ENCODE data around the gene CCDC141.
A peak's percentile ranks its signal among the peaks of the same experiment; 100 is the strongest.

Gene CCDC141

DNA sequence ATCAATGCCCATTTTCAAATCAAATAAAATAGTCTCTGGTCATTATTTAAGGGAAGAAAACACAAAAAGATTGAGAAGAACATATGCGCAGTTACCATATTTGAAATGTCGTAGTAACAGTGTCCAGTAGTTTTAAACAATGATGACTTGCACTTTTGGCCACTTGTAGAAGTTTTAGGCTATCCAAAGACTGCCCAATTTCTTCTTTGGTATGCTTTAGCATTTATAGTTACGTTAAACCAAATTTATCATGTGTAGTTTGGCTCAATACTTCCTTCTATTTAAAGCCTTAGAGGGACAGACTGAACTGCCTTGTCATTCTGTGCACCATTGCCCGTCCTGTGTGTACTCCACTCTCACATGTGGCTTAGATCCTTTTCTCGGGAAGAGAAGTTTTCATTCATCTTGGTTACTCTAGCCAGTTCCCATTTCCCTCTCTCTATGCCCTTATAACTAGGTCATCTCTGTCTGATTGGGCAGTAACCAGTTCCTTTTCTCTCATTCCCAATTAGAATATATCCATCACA lies 157.9 kb downstream of the CCDC141 start:
- H3K4me3 ChIP-seq (ENCODE audit: low read depth, low read length) = no peak overlapping the region
- TF ChIP-seq, protein P1, sequence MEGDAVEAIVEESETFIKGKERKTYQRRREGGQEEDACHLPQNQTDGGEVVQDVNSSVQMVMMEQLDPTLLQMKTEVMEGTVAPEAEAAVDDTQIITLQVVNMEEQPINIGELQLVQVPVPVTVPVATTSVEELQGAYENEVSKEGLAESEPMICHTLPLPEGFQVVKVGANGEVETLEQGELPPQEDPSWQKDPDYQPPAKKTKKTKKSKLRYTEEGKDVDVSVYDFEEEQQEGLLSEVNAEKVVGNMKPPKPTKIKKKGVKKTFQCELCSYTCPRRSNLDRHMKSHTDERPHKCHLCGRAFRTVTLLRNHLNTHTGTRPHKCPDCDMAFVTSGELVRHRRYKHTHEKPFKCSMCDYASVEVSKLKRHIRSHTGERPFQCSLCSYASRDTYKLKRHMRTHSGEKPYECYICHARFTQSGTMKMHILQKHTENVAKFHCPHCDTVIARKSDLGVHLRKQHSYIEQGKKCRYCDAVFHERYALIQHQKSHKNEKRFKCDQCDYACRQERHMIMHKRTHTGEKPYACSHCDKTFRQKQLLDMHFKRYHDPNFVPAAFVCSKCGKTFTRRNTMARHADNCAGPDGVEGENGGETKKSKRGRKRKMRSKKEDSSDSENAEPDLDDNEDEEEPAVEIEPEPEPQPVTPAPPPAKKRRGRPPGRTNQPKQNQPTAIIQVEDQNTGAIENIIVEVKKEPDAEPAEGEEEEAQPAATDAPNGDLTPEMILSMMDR (IDR thresholded peaks at IDR 0.05; ENCODE audit: low read depth, low read length) = no peak

DNA sequence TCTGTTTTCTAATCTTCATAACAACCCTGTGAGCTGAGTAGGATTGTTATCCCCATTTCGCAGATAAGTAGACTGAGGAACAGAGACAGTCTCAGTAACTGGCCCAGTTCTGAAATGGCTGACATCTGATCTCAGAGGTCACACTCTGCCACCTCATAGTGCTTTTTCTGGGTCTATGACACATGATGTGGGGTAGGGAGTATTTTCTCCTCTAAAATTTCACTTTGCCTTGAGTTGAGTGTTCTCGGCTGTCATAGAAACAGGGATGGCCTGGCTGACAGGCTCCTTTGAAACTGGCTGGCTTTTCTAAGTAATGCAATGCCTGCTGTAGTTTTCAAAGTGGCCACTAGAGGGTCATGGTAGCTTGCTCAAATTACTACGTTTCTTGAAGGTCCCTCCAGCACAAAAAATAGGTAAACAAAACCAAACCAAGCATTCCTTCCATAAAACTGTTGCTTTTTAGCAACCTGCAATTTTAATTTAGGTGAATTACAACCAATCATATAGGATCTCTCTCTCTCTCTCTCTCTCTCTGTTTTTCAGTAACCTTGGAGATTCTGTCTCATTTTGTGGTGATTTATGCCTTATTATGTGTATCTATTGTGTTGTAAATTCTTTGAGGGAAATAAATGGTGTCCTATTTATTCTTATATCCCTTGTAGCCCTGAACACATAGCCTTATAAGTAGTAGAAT lies 158.5 kb downstream of the CCDC141 start:
- TF ChIP-seq, protein P1 (IDR thresholded peaks at IDR 0.05; ENCODE audit: low read depth, low read length) = peak; percentile 97
- no peak overlapping the region for H3K4me3 ChIP-seq (ENCODE audit: low read depth, low read length)

DNA sequence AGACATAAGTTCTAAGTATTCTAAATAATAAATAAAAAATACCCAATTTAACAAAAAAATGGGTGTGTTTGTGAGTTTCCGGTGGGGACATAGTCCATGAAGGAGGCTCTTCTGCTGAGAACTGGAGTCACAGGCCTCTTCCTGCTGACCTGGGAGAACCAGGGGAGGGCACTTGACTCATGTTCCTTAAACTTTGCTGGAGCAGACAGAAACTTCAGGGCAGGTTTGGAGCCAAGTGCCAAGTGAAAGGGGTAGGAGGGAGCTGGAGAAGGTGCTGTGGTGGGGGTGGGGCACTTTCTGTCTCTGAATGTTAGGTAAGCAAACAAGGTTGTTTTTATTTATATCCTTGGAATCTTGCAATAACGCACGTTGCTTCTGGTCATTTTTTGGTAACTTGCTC lies 163.9 kb downstream of the CCDC141 start:
- TF ChIP-seq, protein P1 (IDR thresholded peaks at IDR 0.05; ENCODE audit: low read depth, low read length) = no peak
- H3K4me3 ChIP-seq (ENCODE audit: low read depth, low read length) = no peak overlapping the region

DNA sequence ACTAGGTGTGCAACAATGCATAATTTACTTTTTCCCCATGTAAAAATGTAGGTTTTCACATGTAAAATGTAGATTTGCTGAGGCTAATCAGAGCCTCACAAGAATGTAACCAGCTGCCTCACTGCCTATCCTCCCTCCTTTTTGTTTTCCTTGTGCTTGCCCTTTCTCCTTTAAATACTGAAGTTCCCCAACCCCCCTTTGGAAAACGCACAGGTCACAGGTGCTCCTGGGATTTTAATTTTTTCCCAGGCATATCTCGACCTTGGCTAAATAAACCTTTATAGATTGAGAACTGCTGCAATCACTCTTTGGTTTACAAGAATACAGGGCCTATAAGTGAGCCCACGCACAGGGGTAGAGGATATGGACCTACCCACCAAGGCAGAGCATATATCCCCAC lies 165.5 kb downstream of the CCDC141 start:
- H3K4me3 ChIP-seq (ENCODE audit: low read depth, low read length) = no peak overlapping the region
- TF ChIP-seq, protein P1 (IDR thresholded peaks at IDR 0.05; ENCODE audit: low read depth, low read length) = no peak

DNA sequence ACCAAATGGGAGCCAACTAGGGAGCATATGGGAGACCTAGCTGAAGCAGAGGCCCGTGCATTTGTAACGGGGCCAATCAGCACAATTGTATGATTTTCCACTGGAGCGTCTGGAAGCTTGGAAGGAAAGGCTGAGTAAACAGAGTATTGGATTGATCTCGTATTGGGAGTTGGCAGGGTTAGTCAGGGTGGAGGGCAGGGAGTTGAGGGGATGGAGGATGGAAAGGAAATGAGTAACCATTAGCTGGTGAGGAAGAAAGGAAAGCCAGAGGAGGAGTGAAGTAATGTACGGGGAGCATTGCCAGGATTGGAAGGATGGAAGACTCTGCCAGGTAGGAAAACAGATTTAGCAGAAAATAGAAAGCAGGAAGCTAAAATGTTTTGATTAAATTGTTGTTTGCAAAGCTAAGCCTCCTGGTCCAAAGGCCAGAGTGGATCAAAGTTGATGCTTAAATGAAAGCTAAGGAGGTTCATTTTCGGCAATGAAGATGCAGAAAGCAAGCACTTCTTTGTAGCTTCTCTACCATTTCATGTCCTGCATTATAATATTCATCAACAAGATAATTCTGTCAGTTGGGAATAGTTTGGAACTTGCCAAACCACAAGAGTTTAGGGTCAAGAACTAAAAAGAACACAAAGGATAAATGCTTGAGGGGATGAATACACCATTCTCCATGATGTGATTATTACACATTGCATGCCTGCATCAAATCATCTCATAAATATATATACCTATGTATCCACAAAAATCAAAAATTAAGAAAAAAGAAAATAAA lies 167.1 kb downstream of the CCDC141 start:
- TF ChIP-seq, protein P1 (IDR thresholded peaks at IDR 0.05; ENCODE audit: low read depth, low read length) = no peak
- H3K4me3 ChIP-seq (ENCODE audit: low read depth, low read length) = no peak overlapping the region

DNA sequence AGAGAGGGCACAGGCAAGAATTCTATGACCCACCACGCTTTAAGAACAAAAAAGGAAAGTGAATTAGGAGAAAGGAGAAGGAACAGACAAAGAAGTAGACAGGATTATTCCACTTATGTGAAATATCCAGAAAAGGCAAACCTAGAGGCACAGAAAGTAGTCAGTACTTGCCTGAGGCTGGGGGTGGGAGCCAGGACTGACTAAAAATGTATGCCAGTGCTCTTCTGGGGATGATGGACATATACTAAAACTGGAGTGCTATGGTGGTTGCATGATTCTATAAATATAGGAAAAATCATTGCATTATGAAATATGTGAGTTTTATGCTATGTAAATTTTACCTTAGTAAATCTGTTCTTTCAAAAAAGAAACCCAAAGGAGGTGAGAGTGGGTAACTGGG lies 168.9 kb downstream of the CCDC141 start:
- TF ChIP-seq, protein P1 (IDR thresholded peaks at IDR 0.05; ENCODE audit: low read depth, low read length) = no peak
- no peak overlapping the region for H3K4me3 ChIP-seq (ENCODE audit: low read depth, low read length)

- TF ChIP-seq, protein P1 (IDR thresholded peaks at IDR 0.05; ENCODE audit: low read depth, low read length) = no peak
- H3K4me3 ChIP-seq (ENCODE audit: low read depth, low read length) = no peak overlapping the region
Measured at GRCh38 chr2:178880257-178880656, 169.7 kb downstream of the CCDC141 start.

Measured in WI38 (cell line).